ENCODE results near the gene PDSS2.

DNA sequence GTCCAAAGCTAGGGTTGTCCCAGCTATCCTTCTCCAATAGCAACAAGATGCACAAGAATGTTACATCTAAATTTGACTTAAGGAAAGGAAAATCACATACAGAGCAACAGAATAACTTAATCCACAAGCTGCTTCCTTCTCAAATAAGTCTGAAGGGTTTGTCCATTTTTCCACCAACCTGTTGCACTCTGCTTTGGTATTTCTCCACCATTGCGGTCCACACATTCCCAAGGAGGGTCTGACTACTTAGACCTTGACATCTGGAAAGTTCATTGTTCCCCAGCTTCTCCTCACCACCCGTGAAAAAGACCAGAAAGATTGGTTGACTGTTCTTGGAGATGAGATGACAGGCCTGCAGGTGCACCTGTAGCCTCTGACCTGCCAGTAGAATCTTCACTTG is 72.5 kb downstream of the PDSS2 start:
- TF ChIP-seq, protein P1, sequence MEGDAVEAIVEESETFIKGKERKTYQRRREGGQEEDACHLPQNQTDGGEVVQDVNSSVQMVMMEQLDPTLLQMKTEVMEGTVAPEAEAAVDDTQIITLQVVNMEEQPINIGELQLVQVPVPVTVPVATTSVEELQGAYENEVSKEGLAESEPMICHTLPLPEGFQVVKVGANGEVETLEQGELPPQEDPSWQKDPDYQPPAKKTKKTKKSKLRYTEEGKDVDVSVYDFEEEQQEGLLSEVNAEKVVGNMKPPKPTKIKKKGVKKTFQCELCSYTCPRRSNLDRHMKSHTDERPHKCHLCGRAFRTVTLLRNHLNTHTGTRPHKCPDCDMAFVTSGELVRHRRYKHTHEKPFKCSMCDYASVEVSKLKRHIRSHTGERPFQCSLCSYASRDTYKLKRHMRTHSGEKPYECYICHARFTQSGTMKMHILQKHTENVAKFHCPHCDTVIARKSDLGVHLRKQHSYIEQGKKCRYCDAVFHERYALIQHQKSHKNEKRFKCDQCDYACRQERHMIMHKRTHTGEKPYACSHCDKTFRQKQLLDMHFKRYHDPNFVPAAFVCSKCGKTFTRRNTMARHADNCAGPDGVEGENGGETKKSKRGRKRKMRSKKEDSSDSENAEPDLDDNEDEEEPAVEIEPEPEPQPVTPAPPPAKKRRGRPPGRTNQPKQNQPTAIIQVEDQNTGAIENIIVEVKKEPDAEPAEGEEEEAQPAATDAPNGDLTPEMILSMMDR (IDR thresholded peaks at IDR 0.05): no peak
- no peak for TF ChIP-seq POLR2AphosphoS5 (IDR thresholded peaks at IDR 0.05)

Data from gastroesophageal sphincter (tissue), 3 donors.